ENCODE measurements around the gene DKK1. TPM values are rescaled to one million over a fixed set of nuclear protein-coding genes. Genes with fewer than 3 reads are reported as not detected.

DKK1 gene
- total RNA-seq, 3 donors from 2014 or later, result 2.0 to 142 (median 3.3) TPM

- no peaks in the 10 kb centered on the region for H3K4me1 ChIP-seq
- H3K27me3 ChIP-seq, result peaks cover 0 to 32% of the 10 kb centered on the region in 2 donors
- no peak overlapping the region for H3K27ac ChIP-seq
- peak overlapping the region in 1 of 3 donors; percentile 54 for H3K4me3 ChIP-seq
- H3K36me3 ChIP-seq, result no peaks in the 10 kb centered on the region
- no peak for DNase-seq (ENCODE audit: low spot score in 2 of 2)
- H3K9me3 ChIP-seq, result no peaks in the 10 kb centered on the region
- TF ChIP-seq POLR2AphosphoS5 (IDR thresholded peaks at IDR 0.05), result no peak
- TF ChIP-seq CTCF (IDR thresholded peaks at IDR 0.05), result no peak
- no peak for TF ChIP-seq POLR2A (IDR thresholded peaks at IDR 0.05)
- intact Hi-C loops (cut with DNase I; ENCODE audit: low total_unique reads), result no loop called here
Measured at GRCh38 chr10:52316001-52316400, 1.9 kb downstream of the DKK1 start.

- no peak for TF ChIP-seq POLR2AphosphoS5 (IDR thresholded peaks at IDR 0.05)
Measured at GRCh38 chr10:52316500-52316899, 2.4 kb downstream of the DKK1 start.

GRCh38 chr10:52318136-52318701, 4.1 kb downstream of the DKK1 start:
- no peaks in the 10 kb centered on the region for H3K36me3 ChIP-seq
- no peaks in the 10 kb centered on the region for H3K4me1 ChIP-seq
- H3K27me3 ChIP-seq, result peaks cover 0 to 20% of the 10 kb centered on the region in 2 donors
- no peaks in the 10 kb centered on the region for H3K9me3 ChIP-seq
- no peak for DNase-seq (ENCODE audit: low spot score in 2 of 2)
- TF ChIP-seq CTCF (IDR thresholded peaks at IDR 0.05) (no peak), POLR2AphosphoS5 (IDR thresholded peaks at IDR 0.05) (no peak), POLR2A (IDR thresholded peaks at IDR 0.05) (no peak)
- H3K27ac ChIP-seq, result no peak overlapping the region
- intact Hi-C loops (cut with DNase I; ENCODE audit: low total_unique reads), result no loop called here
- H3K4me3 ChIP-seq, result no peak overlapping the region

More at GRCh38 chr10:52316500-52316899, 2.4 kb downstream of the DKK1 start:
- Histone ChIP-seq H3K27ac (no peak overlapping the region), H3K9me3 (no peaks in the 10 kb centered on the region), H3K4me3 (peak overlapping the region in 1 of 3 donors; percentile 54), H3K36me3 (no peaks in the 10 kb centered on the region), H3K27me3 (peaks cover 0 to 32% of the 10 kb centered on the region in 2 donors), H3K4me1 (no peaks in the 10 kb centered on the region)
- no peak for DNase-seq (ENCODE audit: low spot score in 2 of 2)
- intact Hi-C loops (cut with DNase I; ENCODE audit: low total_unique reads), result no loop called here

GRCh38 chr10:52318822-52319464, 4.9 kb downstream of the DKK1 start:
- intact Hi-C loops (cut with DNase I; ENCODE audit: low total_unique reads), result no loop called here
- DNase-seq (ENCODE audit: low spot score in 2 of 2), result no peak
- Histone ChIP-seq H3K27me3 (peaks cover 0 to 13% of the 10 kb centered on the region in 2 donors), H3K4me1 (no peaks in the 10 kb centered on the region), H3K27ac (no peak overlapping the region), H3K36me3 (no peaks in the 10 kb centered on the region), H3K9me3 (no peaks in the 10 kb centered on the region), H3K4me3 (no peak overlapping the region)
- no peak for TF ChIP-seq POLR2AphosphoS5 (IDR thresholded peaks at IDR 0.05)
- no peak for TF ChIP-seq POLR2A (IDR thresholded peaks at IDR 0.05)
- no peak for TF ChIP-seq CTCF (IDR thresholded peaks at IDR 0.05)

GRCh38 chr10:52319926-52320325, 5.8 kb downstream of the DKK1 start:
- no peak for TF ChIP-seq CTCF (IDR thresholded peaks at IDR 0.05)
- TF ChIP-seq POLR2AphosphoS5 (IDR thresholded peaks at IDR 0.05), result no peak
- no peak for TF ChIP-seq POLR2A (IDR thresholded peaks at IDR 0.05)
- no peaks in the 10 kb centered on the region for H3K36me3 ChIP-seq
- DNase-seq (ENCODE audit: low spot score in 2 of 2), result no peak
- H3K4me3 ChIP-seq, result no peak overlapping the region
- no peaks in the 10 kb centered on the region for H3K4me1 ChIP-seq
- H3K9me3 ChIP-seq, result no peaks in the 10 kb centered on the region
- intact Hi-C loops (cut with DNase I; ENCODE audit: low total_unique reads), result no loop called here
- no peak overlapping the region for H3K27ac ChIP-seq
- peaks cover 0 to 3% of the 10 kb centered on the region in 2 donors for H3K27me3 ChIP-seq

Measured in breast epithelium (tissue), 4 donors.